ENCODE results near the gene ATP1A4.
"Not testable (repeated sequence)": the region's sequence is repeated elsewhere in the genome, so short reads cannot be mapped to it uniquely, and the experiment has no call there.

ATP1A4 gene

GRCh38 chr1:160122978-160123495 lies 28.4 kb upstream of the ATP1A4 start:
- H3K4me3 ChIP-seq (ENCODE audit: low read depth, low read length): no peak overlapping the region

DNA sequence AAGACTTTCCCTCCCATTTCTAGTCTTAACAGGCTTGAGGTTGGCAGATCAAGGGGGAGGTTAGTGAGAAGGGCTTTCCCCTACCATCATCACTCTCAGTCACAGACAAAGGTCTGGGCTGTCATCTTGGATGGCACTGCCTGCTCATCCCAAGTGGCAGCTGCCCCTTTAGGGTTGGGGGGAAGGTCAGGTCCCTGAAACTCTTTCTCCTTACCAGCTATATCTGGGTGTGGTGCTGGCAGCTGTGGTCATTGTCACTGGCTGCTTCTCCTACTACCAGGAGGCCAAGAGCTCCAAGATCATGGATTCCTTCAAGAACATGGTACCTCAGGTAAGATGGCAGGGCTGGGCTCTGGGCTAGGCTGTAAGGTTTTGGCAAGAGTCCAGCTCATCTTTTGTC lies 27.7 kb upstream of the ATP1A4 start:
- no peak overlapping the region for H3K4me3 ChIP-seq (ENCODE audit: low read depth, low read length)

DNA sequence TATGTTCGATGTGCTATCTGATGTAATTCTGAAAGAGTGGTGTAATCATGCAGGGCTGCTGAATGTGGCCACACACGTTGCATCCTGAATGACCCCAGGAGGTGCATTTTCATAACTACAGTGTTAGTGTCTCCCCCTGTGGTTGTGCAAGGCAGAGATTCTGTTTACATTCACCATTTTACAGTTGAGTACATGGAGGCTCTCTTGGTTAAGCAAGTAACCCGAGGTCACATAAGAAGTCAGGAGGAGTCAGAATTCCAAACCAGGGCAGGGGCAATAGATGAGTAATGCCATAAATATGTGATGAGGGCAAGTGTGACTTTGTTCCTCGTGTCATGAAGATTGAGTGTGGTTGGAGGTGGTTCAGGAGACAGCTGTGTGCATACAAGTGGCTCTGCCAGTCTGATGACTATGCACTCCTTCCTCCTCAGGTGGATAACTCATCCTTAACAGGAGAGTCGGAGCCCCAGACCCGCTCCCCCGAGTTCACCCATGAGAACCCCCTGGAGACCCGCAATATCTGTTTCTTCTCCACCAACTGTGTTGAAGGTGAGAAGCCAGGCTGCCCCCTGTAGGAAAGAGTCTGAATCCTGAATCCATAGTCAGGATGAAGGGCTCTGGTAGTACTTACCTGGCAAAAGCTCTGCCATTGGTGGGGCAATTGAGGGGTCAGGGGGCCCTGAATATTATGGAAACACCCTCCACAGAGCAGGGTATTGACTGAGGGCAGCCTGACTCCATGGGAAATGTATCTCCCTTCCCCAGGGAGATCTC lies 26.5 kb upstream of the ATP1A4 start:
- H3K4me3 ChIP-seq (ENCODE audit: low read depth, low read length): no peak overlapping the region

DNA sequence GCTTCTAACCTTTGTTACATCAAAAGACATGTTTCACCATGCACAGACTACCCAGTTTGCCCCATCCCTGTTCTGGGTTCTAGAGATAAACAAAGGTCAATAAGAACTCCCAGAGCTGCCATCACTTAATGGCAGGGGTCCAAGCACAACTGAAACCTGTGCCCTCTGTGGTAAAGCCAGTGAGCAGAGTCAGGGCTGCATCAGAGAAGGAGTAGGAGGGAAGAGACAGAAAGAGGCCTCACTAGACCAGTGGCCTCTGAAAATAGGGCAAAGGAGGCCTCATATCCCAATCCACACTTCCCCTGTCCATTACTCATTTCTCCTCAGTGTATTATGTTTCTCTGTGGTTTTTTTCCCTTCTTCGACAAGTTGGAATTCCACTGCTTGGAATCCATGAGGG lies 25.7 kb upstream of the ATP1A4 start:
- H3K4me3 ChIP-seq (ENCODE audit: low read depth, low read length): no peak overlapping the region

GRCh38 chr1:160126342-160126741 lies 25.1 kb upstream of the ATP1A4 start:
- not testable (repeated sequence) for H3K4me3 ChIP-seq (ENCODE audit: low read depth, low read length)

DNA sequence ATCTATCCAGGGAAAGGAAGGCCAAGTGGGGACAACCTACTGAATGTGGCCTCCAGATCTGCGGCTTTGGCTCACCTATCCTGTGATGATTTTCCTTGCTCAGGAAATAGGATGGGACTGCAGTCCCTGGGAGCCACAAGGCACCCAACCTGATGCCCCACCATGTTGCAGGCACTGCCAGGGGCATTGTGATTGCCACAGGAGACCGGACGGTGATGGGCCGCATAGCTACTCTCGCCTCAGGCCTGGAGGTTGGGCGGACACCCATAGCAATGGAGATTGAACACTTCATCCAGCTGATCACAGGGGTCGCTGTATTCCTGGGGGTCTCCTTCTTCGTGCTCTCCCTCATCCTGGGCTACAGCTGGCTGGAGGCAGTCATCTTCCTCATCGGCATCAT lies 24.0 kb upstream of the ATP1A4 start:
- H3K4me3 ChIP-seq (ENCODE audit: low read depth, low read length): no peak overlapping the region

GRCh38 chr1:160127865-160128523 lies 23.4 kb upstream of the ATP1A4 start:
- H3K4me3 ChIP-seq (ENCODE audit: low read depth, low read length): no peak overlapping the region

GRCh38 chr1:160128636-160129035 lies 22.8 kb upstream of the ATP1A4 start:
- no peak overlapping the region for H3K4me3 ChIP-seq (ENCODE audit: low read depth, low read length)

GRCh38 chr1:160129046-160129445 lies 22.4 kb upstream of the ATP1A4 start:
- H3K4me3 ChIP-seq (ENCODE audit: low read depth, low read length): no peak overlapping the region

DNA sequence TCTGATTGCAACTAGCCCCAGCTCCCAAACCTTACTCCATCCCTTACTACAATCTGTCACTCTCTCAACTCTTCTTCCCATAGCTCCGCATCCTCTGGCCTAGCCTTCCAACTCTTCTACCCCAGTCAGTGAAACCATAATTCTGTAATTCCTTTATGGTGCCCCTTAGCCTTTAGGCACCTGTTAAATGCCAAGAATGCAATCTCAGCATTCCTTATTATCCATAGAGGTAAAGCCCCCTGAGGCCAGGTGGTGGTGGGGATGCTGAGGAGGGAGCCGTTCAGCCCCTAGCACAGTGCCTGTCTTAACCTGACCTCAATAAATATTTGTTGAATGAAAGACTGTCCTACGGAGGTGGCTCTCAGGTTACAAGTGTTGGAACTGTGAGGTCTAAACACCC lies 21.8 kb upstream of the ATP1A4 start:
- H3K4me3 ChIP-seq (ENCODE audit: low read depth, low read length): no peak overlapping the region

GRCh38 chr1:160129966-160130365 lies 21.4 kb upstream of the ATP1A4 start:
- no peak overlapping the region for H3K4me3 ChIP-seq (ENCODE audit: low read depth, low read length)

GRCh38 chr1:160130486-160130885 lies 20.9 kb upstream of the ATP1A4 start:
- H3K4me3 ChIP-seq (ENCODE audit: low read depth, low read length): no peak overlapping the region

DNA sequence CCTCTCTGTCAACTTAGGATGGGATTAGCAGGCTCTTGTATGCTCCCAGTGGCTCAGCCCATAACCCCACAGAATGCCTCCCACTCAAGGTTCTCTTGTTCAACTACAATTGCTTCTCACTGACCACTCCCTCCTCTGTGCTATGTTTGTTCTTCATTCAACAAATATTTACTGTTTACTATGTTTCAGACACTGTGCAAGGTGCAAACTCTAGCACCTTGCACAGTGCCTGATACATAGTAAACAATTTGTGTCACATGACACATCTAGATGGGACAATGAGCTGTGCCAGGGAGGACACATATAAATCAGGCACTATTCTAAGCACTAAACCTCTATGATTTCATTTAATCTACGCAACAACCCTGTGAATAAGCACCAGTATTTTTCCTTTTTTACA lies 20.5 kb upstream of the ATP1A4 start:
- H3K4me3 ChIP-seq (ENCODE audit: low read depth, low read length): no peak overlapping the region

DNA sequence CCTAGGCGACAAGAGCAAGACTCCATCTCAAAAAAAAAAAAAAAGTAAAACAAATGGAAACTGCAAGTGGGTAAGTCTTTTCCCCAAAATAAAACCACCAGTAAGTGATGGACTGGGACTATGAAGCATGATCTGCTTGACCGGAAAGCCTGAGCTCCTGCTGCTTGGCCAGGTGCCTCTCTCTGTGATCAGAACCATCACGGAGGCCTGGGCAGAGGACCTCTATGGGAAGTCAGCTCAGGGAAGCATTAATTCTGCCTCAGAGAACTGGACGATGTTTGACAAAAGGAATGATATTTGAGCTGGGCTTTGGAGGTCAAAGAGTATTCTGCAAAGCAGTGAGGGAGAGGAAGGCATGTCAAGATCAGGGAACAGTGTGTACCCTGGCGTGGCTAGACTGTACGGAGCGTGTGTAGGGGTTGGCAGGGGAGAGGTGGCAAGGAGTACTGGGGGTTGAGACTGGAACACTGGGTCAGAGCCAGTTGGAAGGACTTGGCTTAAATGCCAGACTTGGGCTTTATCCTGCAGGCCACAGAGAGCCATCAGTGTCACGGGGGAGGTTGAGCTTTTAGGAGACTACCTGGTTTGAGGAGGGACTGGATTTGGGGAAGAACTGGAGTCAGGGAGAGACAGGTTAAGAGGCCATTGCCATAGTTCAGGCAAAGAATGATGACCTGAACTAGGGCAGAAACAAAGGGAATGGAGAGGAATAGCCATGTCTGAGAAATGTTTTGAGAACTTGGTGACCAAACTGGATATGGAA lies 19.4 kb upstream of the ATP1A4 start:
- no peak overlapping the region for H3K4me3 ChIP-seq (ENCODE audit: low read depth, low read length)

GRCh38 chr1:160133990-160134770 lies 17.2 kb upstream of the ATP1A4 start:
- no peak overlapping the region for H3K4me3 ChIP-seq (ENCODE audit: low read depth, low read length)

GRCh38 chr1:160134791-160135572 lies 16.4 kb upstream of the ATP1A4 start:
- H3K4me3 ChIP-seq (ENCODE audit: low read depth, low read length): no peak overlapping the region

DNA sequence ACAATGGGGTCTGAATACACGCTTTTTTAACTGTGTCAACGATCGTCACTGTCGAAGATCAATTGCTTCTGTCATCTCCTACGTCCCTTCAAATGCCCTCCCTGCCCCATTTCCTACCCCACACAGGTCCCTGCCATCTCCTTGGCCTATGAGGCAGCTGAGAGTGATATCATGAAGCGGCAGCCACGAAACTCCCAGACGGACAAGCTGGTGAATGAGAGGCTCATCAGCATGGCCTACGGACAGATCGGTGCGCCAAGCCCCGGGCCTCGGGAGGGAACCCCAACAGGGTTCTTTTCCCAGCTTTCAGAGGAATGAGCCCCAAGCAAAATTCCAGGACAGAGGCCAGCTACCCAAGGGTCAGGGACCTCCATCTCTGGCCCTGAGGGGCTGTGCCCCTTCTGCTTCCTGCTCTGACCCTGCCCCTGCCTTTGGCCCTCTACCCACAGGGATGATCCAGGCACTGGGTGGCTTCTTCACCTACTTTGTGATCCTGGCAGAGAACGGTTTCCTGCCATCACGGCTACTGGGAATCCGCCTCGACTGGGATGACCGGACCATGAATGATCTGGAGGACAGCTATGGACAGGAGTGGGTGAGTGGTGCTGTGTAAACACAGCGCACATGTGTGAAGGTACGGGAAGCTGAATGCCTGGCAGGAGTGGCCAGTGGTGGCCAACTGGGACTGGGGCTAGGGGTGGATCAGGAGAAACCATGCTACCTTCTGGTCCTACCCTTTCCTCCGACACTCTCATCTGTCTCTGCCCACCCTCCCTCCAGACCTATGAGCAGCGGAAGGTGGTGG lies 15.1 kb upstream of the ATP1A4 start:
- H3K4me3 ChIP-seq (ENCODE audit: low read depth, low read length): no peak overlapping the region

GRCh38 chr1:160136926-160137200 lies 14.5 kb upstream of the ATP1A4 start:
- H3K4me3 ChIP-seq (ENCODE audit: low read depth, low read length): no peak overlapping the region

- no peak overlapping the region for H3K4me3 ChIP-seq (ENCODE audit: low read depth, low read length)
These were observed 14.1 kb upstream of the ATP1A4 start for GRCh38 chr1:160137216-160137862.

All from iPS-11a (cell line).